ENCODE results near the gene HHLA2.

Gene HHLA2

GRCh38 chr3:108315767-108316301, 19.5 kb downstream of the HHLA2 start:
- TF ChIP-seq, protein P1, sequence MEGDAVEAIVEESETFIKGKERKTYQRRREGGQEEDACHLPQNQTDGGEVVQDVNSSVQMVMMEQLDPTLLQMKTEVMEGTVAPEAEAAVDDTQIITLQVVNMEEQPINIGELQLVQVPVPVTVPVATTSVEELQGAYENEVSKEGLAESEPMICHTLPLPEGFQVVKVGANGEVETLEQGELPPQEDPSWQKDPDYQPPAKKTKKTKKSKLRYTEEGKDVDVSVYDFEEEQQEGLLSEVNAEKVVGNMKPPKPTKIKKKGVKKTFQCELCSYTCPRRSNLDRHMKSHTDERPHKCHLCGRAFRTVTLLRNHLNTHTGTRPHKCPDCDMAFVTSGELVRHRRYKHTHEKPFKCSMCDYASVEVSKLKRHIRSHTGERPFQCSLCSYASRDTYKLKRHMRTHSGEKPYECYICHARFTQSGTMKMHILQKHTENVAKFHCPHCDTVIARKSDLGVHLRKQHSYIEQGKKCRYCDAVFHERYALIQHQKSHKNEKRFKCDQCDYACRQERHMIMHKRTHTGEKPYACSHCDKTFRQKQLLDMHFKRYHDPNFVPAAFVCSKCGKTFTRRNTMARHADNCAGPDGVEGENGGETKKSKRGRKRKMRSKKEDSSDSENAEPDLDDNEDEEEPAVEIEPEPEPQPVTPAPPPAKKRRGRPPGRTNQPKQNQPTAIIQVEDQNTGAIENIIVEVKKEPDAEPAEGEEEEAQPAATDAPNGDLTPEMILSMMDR (IDR thresholded peaks at IDR 0.05; ENCODE audit: low read depth, low read length, missing control alignments): no peak
- no peak overlapping the region for H3K4me3 ChIP-seq (replicated peaks; ENCODE audit: low read depth, low read length)
- DNase-seq (ENCODE audit: extremely low read depth, low read depth): no peak

DNA sequence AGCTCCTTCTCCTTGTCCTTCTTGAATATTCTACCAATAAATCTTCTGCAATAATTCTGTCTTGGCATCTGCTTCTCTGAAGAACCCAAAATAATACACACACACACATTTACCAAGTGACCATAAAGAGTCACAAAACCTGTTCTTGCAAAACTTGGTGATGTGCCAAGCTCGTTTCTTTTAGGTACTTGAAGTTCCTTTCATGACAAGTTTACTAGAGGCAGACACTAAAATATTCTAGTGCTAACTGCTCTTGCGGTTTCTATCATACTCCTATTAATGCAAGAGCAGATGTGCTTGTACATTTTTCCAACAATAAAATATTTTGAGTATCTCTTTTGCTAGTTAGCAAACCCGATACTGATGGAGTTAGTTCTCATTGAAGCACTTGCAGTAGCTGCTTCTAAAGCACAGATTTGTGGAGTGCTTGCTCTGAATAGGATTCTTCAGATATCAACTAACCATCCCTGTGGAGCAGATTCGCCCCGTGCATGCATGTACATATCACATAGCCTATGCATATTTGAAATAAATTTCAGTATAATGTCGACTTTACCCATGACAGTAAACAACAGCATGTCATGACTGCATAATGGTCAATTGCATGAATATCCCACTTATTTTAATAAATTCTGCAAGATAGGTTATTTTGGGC, 23.2 kb downstream of the HHLA2 start:
- peak; percentile 27 for DNase-seq (ENCODE audit: extremely low read depth, low read depth)
- H3K4me3 ChIP-seq (replicated peaks; ENCODE audit: low read depth, low read length): no peak overlapping the region

GRCh38 chr3:108320746-108321350, 24.5 kb downstream of the HHLA2 start:
- DNase-seq (ENCODE audit: extremely low read depth, low read depth): no peak
- H3K4me3 ChIP-seq (replicated peaks; ENCODE audit: low read depth, low read length): no peak overlapping the region
- TF ChIP-seq, protein P1 (IDR thresholded peaks at IDR 0.05; ENCODE audit: low read depth, low read length, missing control alignments): no peak

More for the DNA sequence above, 23.2 kb downstream of the HHLA2 start:
- TF ChIP-seq, protein P1 (IDR thresholded peaks at IDR 0.05; ENCODE audit: low read depth, low read length, missing control alignments): no peak

DNA sequence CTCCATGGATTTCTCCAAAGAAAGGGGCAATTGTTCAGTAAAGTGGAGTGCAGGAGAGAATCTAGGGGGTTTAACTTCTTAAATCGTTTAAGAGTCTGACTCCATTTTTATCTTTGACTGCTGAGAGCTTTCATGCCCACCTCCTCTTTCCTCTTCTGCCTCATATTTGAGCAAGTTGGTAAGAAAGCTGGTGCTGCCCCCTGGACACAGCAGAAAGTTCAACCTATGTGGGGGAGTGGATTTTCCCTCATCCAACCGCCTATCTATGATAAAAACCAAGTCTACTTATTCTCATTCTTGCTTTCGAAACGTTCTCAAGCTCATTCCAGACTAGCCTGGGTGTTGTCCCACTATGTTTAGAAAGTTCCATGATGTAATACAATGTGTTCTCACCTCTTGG, 26.0 kb downstream of the HHLA2 start:
- TF ChIP-seq, protein P1 (IDR thresholded peaks at IDR 0.05; ENCODE audit: low read depth, low read length, missing control alignments): no peak
- DNase-seq (ENCODE audit: extremely low read depth, low read depth): no peak
- H3K4me3 ChIP-seq (replicated peaks; ENCODE audit: low read depth, low read length): no peak overlapping the region

DNA sequence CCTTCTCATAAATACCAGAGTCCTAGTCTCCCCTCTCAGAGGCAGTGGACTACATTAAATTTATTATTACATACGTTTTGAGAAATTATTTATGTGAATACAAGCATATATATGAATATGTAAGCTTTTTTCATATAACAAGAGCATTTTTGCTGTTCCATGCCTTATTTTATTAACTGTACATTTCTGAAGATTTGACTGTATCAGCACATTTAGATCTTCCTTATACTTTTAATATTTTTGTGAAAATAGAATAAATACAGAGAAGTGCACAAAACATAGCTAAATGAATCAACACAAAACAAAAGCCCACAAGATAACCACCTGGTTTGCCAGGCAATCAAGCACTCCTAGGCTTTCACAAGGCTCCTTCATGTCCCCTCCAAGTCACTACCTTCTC, 27.8 kb downstream of the HHLA2 start:
- no peak overlapping the region for H3K4me3 ChIP-seq (replicated peaks; ENCODE audit: low read depth, low read length)
- DNase-seq (ENCODE audit: extremely low read depth, low read depth): no peak
- TF ChIP-seq, protein P1 (IDR thresholded peaks at IDR 0.05; ENCODE audit: low read depth, low read length, missing control alignments): no peak

DNA sequence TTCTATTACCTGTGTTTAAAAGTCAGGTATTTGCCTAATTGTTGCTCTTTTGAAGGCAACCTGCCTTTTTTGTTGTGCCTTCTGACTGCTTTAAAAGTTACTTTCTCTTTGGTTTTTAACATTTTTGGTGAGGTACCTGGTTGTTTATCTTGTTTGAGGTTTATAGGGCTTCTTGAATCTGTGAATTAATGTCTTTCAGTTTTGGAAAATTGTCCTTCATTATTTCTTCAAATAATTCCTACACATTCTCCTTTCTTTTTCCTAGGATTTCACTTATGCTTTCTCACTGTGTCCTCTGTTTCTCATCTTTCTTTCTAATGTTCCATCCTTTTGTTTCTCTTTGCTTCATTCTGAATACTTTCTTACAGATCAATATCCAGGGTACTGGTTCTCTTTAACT, 30.8 kb downstream of the HHLA2 start:
- DNase-seq (ENCODE audit: extremely low read depth, low read depth): no peak
- TF ChIP-seq, protein P1 (IDR thresholded peaks at IDR 0.05; ENCODE audit: low read depth, low read length, missing control alignments): no peak
- no peak overlapping the region for H3K4me3 ChIP-seq (replicated peaks; ENCODE audit: low read depth, low read length)
